IMR-90 (cell line): ENCODE results near the gene PRR36. TPM values are rescaled to one million over a fixed set of nuclear protein-coding genes. Genes with fewer than 3 reads are reported as not detected.

Source experiments
- ATAC-seq: fragments of 200-7000 bp; cut with Tn5 transposase; 2 replicates; pipeline ENCODE4 v1.9.1; 2020; ENCODE audit warnings: low read depth, mild to moderate bottlenecking, moderate library complexity
- BruUV-seq: library from RNA; stranded (reverse); fragments of 400-500 nt; replicated peaks from 2 replicates; lab custom pipeline; 2021; lab: Mats Ljungman, UMichigan
- CTCF ChIA-PET: fragments of 300-600 bp; formaldehyde crosslinking; extraction: SDS; loops from one replicate; lab custom pipeline; 2021; ENCODE audit warnings: antibody characterized with exemption; lab: Yijun Ruan, JAX
- POLR2A ChIA-PET: fragments of 300-600 bp; sonication (Branson Sonifier 250); formaldehyde crosslinking; loops from one replicate; lab custom pipeline; 2022; ENCODE audit warnings: antibody characterized with exemption; ENCODE audit not compliant: unreplicated experiment; lab: Charles Lee
- DNase-seq: peaks from one replicate; pipeline ENCODE4 v3.0.0; 2013
- H2AFZ ChIP-seq: replicated peaks from 2 replicates; pipeline ENCODE3; 2013; ENCODE audit warnings: low read length, mild to moderate bottlenecking; ENCODE audit not compliant: poor library complexity
- H2AK5ac ChIP-seq: 2 replicates; pipeline ENCODE4 v1.6.1; 2013; ENCODE audit warnings: low read depth, low read length, inconsistent platforms
- H2AK9ac ChIP-seq: replicated peaks from 2 replicates; pipeline ENCODE3; 2013; ENCODE audit warnings: mild to moderate bottlenecking, low read depth, low read length, moderate library complexity; ENCODE audit not compliant: poor library complexity
- H2BK120ac ChIP-seq: 2 replicates; pipeline ENCODE4 v1.6.1; 2013; ENCODE audit warnings: low read depth, low read length, inconsistent platforms
- H2BK15ac ChIP-seq: 3 replicates; pipeline ENCODE4 v1.6.1; 2013; ENCODE audit warnings: low read depth, low read length, inconsistent platforms
- H2BK20ac ChIP-seq: 2 replicates; pipeline ENCODE4 v1.6.1; 2013; ENCODE audit warnings: low read depth, mild to moderate bottlenecking, inconsistent platforms, low read length, moderate library complexity
- H2BK5ac ChIP-seq: 2 replicates; pipeline ENCODE4 v1.6.1; 2013; ENCODE audit warnings: mild to moderate bottlenecking, low read depth, low read length, inconsistent platforms; ENCODE audit not compliant: poor library complexity, severe bottlenecking
- H3K14ac ChIP-seq: replicated peaks from 2 replicates; pipeline ENCODE4 v1.6.1; 2013; ENCODE audit warnings: low read depth, low read length, inconsistent platforms
- H3K18ac ChIP-seq: 2 replicates; pipeline ENCODE4 v1.6.1; 2013; ENCODE audit warnings: low read depth, low read length, control low read depth
- H3K23ac ChIP-seq: 2 replicates; pipeline ENCODE4 v1.6.1; 2013; ENCODE audit warnings: low read depth, low read length, inconsistent platforms
- H3K27ac ChIP-seq: 2 replicates; pipeline ENCODE4 v1.5.1; 2013; ENCODE audit warnings: mild to moderate bottlenecking, control low read depth, low read length; ENCODE audit not compliant: insufficient read depth
- H3K27me3 ChIP-seq: 2 replicates; pipeline ENCODE4 v1.6.1; 2013; ENCODE audit warnings: low read length; ENCODE audit not compliant: control insufficient read depth, insufficient read depth
- H3K36me3 ChIP-seq: 2 replicates; pipeline ENCODE4 v1.6.1; 2013; ENCODE audit warnings: low read length, mixed read lengths; ENCODE audit not compliant: control insufficient read depth, insufficient read depth
- H3K4ac ChIP-seq: 2 replicates; pipeline ENCODE4 v1.6.1; 2013; ENCODE audit warnings: low read depth, low read length, inconsistent platforms
- H3K4me1 ChIP-seq: 2 replicates; pipeline ENCODE4 v1.6.1; 2013; ENCODE audit warnings: low read length, mixed read lengths; ENCODE audit not compliant: control insufficient read depth, insufficient read depth
- H3K4me2 ChIP-seq: 2 replicates; pipeline ENCODE4 v1.6.1; 2013; ENCODE audit warnings: low read depth, mild to moderate bottlenecking, control low read depth, low read length, moderate library complexity
- H3K4me3 ChIP-seq: 2 replicates; pipeline ENCODE4 v1.5.1; 2013; ENCODE audit warnings: low read depth, mild to moderate bottlenecking, control low read depth, low read length, moderate library complexity; ENCODE audit not compliant: insufficient read depth
- H3K56ac ChIP-seq: 2 replicates; pipeline ENCODE4 v1.6.1; 2013; ENCODE audit warnings: low read length, inconsistent platforms; ENCODE audit not compliant: insufficient read depth; ENCODE audit errors: extremely low read depth
- H3K79me1 ChIP-seq, 2 experiments: 2 replicates each; pipeline ENCODE4 v1.6.1; 2013; ENCODE audit warnings: low read length in 2 of 2, inconsistent platforms in 1 of 2, low read depth in 1 of 2
- H3K9ac ChIP-seq: 2 replicates; pipeline ENCODE4 v1.6.1; 2013; ENCODE audit warnings: low read depth, low read length, control low read depth
- H3K9me1 ChIP-seq: 2 replicates; pipeline ENCODE4 v1.6.1; 2013; ENCODE audit warnings: low read length, inconsistent platforms; ENCODE audit not compliant: insufficient read depth
- H3K9me3 ChIP-seq: 2 replicates; pipeline ENCODE4 v1.6.1; 2013; ENCODE audit warnings: low read length; ENCODE audit not compliant: control insufficient read depth, insufficient read depth
- H4K20me1 ChIP-seq: 2 replicates; pipeline ENCODE4 v1.6.1; 2013; ENCODE audit warnings: low read length, inconsistent platforms; ENCODE audit not compliant: insufficient read depth
- H4K5ac ChIP-seq: 2 replicates; pipeline ENCODE4 v1.6.1; 2013; ENCODE audit warnings: mild to moderate bottlenecking, low read depth, low read length, control low read depth
- H4K8ac ChIP-seq, 2 experiments: 2 replicates each; pipeline ENCODE4 v1.6.1; 2013; ENCODE audit warnings: low read depth in 2 of 2, low read length in 2 of 2, control low read depth in 1 of 2, inconsistent platforms in 1 of 2
- H4K91ac ChIP-seq: 2 replicates; pipeline ENCODE4 v1.6.1; 2013; ENCODE audit warnings: low read depth, low read length, inconsistent platforms; ENCODE audit not compliant: insufficient read depth
- BHLHE40 ChIP-seq: fragments of 150-350 bp; IDR thresholded peaks from 2 replicates; pipeline ENCODE4 v1.6.1; 2016; ENCODE audit warnings: mild to moderate bottlenecking, low read depth, low read length
- CEBPB ChIP-seq: IDR thresholded peaks from 2 replicates; pipeline ENCODE4 v1.6.1; 2012; ENCODE audit warnings: low read depth, low read length, improper control_type of control experiment
- CHD1 ChIP-seq: IDR thresholded peaks from 2 replicates; pipeline ENCODE4 v1.6.1; 2012; ENCODE audit warnings: low read depth, low read length, improper control_type of control experiment
- MAFK ChIP-seq: IDR thresholded peaks from 2 replicates; pipeline ENCODE4 v1.6.1; 2012; ENCODE audit warnings: low read depth, low read length, improper control_type of control experiment
- MAZ ChIP-seq: IDR thresholded peaks from 2 replicates; pipeline ENCODE4 v1.6.1; 2012; ENCODE audit warnings: low read depth, mild to moderate bottlenecking, low read length, improper control_type of control experiment, moderate library complexity, borderline replicate concordance
- MXI1 ChIP-seq: IDR thresholded peaks from 2 replicates; pipeline ENCODE4 v1.6.1; 2012; ENCODE audit warnings: low read depth, mild to moderate bottlenecking, low read length, moderate library complexity, borderline replicate concordance
- NFE2L2 ChIP-seq: fragments of 150-350 bp; IDR thresholded peaks from 2 replicates; pipeline ENCODE4 v1.6.1; 2016; ENCODE audit warnings: low read depth, mild to moderate bottlenecking, low read length
- RCOR1 ChIP-seq: IDR thresholded peaks from 2 replicates; pipeline ENCODE4 v1.6.1; 2012; ENCODE audit warnings: mild to moderate bottlenecking, low read length, improper control_type of control experiment; ENCODE audit not compliant: insufficient replicate concordance
- RFX5 ChIP-seq: IDR thresholded peaks from 2 replicates; pipeline ENCODE4 v1.8.0; 2012; ENCODE audit warnings: low read depth, mild to moderate bottlenecking, low read length, moderate library complexity
- SMC3 ChIP-seq: fragments of 150-350 bp; IDR thresholded peaks from 2 replicates; pipeline ENCODE4 v1.6.1; 2016; ENCODE audit warnings: low read depth, mild to moderate bottlenecking, antibody characterized with exemption, low read length, moderate library complexity
- WGBS, 2 experiments: methylation state at CpG; one replicate each; pipeline versions ENCODE4 v1.1.5 to v1.1.7; 2013; ENCODE audit warnings: missing lambda C conversion rate in 2 of 2; ENCODE audit not compliant: insufficient read length in 1 of 2; ENCODE audit errors: extremely low coverage in 2 of 2; 5-methylcytosine and 5-hydroxymethylcytosine counted together
- dilution Hi-C: fragments of 300-500 bp; cut with HindIII; formaldehyde crosslinking; loops from one replicate; pipeline ENCODE4 v1.14.3; 2018; ENCODE audit warnings: low sequenced_read_pairs; ENCODE audit not compliant: unreplicated experiment
- in situ Hi-C: fragments of 300-500 bp; cut with MboI; formaldehyde crosslinking; loops from 3 replicates; pipeline ENCODE4 v1.14.3; 2019; ENCODE audit warnings: low sequenced_read_pairs, inconsistent platforms, mixed read lengths
- intact Hi-C: fragments of 100-400 bp; cut with micrococcal nuclease; formaldehyde crosslinking; loops from 2 replicates; pipeline ENCODE4 v1.10.0; 2022
- polyA plus RNA-seq, 3 experiments: library from polyadenylated mRNA; depleted of rRNA; stranded (reverse); fragments of >200 nt; gene quantifications; 2 replicates each; pipeline ENCODE4 v1.2.3, GENCODE V29; 2012; ENCODE audit warnings: low replicate concordance in 1 of 3
- total RNA-seq: library from RNA; depleted of rRNA; stranded (reverse); fragments of >200 nt; gene quantifications from 2 replicates; pipeline ENCODE4 v1.2.3, GENCODE V29; 2012
- TF ChIP-seq, protein P1 (sequence below): fragments of 150-350 bp; IDR thresholded peaks from 2 replicates; pipeline ENCODE4 v1.6.1; 2016; ENCODE audit warnings: low read depth, mild to moderate bottlenecking, low read length, moderate library complexity, borderline replicate concordance

Gene PRR36
- total and polyA plus RNA-seq, 2 of the 4 experiments (the other 2 are of a cell fraction): 0.02 TPM; not detected in 1

DNA sequence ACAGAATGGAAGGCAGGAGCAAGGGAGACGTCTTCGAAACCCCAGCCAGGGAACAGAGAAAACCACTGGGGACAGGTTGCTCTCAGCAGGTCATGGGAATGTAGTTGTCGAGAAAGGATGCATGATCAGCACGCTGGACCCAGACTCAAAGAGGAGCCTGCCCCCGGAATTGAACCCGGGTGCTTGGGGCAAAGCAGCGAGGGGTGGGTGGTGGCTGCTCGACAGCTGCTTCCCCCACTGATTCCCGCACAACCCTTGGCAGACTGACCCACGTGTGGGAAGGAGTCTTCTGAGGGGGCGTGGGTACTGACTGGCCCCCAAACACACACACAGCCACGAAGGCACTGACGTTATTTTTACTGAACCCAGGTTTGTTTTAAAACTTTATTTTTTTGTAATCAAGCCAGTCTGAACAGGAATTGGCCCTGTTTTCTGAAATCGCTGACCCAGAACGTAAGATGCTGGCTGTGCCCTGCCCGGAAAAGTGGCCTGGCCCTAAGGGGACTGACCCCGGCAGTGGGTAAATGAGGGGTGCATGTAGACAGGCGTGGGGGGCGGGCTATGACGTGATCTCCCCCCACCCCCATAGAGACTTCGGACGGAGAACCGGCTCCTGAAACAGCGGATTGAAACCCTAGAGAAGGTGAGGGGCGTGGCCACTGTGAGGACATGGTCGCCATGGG lies 18.6 kb downstream of the PRR36 start:
- 92% methylated on average over 8 of the region's 26 CpGs; no CpG with 5 or more reads in 1 of the 2 experiments for WGBS, 2 experiments
- CTCF ChIA-PET: no interaction called here
- intact Hi-C loops: no loop called here

More for the DNA sequence above, 18.6 kb downstream of the PRR36 start:
- Histone ChIP-seq H2BK20ac (no peak overlapping the region), H3K56ac (no peak overlapping the region), H3K79me1 (no peaks in the 10 kb centered on the region), H3K18ac (no peak overlapping the region), H3K9me3 (no peaks in the 10 kb centered on the region), H3K4ac (no peak overlapping the region), H2BK120ac (no peak overlapping the region), H3K9me1 (no peaks in the 10 kb centered on the region), H3K4me3 (no peak overlapping the region), H3K4me1 (peaks cover 1% of the 10 kb centered on the region; the same call in 1 of the 2 replicates), H4K8ac (no peak overlapping the region), H3K9ac (no peak overlapping the region), H2BK5ac (no peak overlapping the region), H3K27ac (no peak overlapping the region), H2AFZ (no peak overlapping the region), H4K5ac (no peak overlapping the region), H3K23ac (no peak overlapping the region), H2AK9ac (peak overlapping the region; percentile 16), H3K36me3 (peaks cover 2% of the 10 kb centered on the region; the same call in 1 of the 2 replicates), H4K20me1 (peaks cover 6% of the 10 kb centered on the region), H4K91ac (no peak overlapping the region), H2BK15ac (no peak overlapping the region), H3K27me3 (no peaks in the 10 kb centered on the region), H3K4me2 (no peak overlapping the region), H2AK5ac (no peak overlapping the region), H3K14ac (no peak overlapping the region)
- DNase-seq (no peak), ATAC-seq (no peak)
- dilution Hi-C loops: no loop called here
- TF ChIP-seq SMC3: no peak
- no peak for TF ChIP-seq NFE2L2
- TF ChIP-seq MAFK: no peak
- no peak for TF ChIP-seq RCOR1
- TF ChIP-seq CEBPB: no peak
- TF ChIP-seq, protein P1, sequence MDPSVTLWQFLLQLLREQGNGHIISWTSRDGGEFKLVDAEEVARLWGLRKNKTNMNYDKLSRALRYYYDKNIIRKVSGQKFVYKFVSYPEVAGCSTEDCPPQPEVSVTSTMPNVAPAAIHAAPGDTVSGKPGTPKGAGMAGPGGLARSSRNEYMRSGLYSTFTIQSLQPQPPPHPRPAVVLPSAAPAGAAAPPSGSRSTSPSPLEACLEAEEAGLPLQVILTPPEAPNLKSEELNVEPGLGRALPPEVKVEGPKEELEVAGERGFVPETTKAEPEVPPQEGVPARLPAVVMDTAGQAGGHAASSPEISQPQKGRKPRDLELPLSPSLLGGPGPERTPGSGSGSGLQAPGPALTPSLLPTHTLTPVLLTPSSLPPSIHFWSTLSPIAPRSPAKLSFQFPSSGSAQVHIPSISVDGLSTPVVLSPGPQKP: no peak
- TF ChIP-seq BHLHE40: no peak
- TF ChIP-seq RFX5: no peak
- no peak for TF ChIP-seq MXI1
- no peak for TF ChIP-seq MAZ
- TF ChIP-seq CHD1: no peak
- in situ Hi-C loops: no loop called here
- POLR2A ChIA-PET: no interaction called here
- no TSS peak for BruUV-seq
